Activated CD8-positive, alpha-beta T cell treated with anti-CD3 and anti-CD28 coated beads for 36 hours (primary cell): ENCODE data around the gene PTPN21. TPM values are rescaled to one million over a fixed set of nuclear protein-coding genes. Genes with fewer than 3 reads are reported as not detected.

ENCODE experiments used
- ATAC-seq: fragments of 200-7000 bp; cut with Tn5 transposase; one replicate; pipeline ENCODE4 v1.10.0; 2021; ENCODE audit warnings: mild to moderate bottlenecking, moderate library complexity
- CTCF ChIA-PET: fragments of 350-600 bp; sonication (Branson Sonifier 250); formaldehyde crosslinking; loops from one replicate; lab custom pipeline; 2021; ENCODE audit warnings: antibody characterized with exemption; lab: Charles Lee
- POLR2A ChIA-PET: fragments of 350-600 bp; sonication (Branson Sonifier 250); formaldehyde crosslinking; loops from one replicate; lab custom pipeline; 2021; ENCODE audit warnings: antibody characterized with exemption; lab: Charles Lee
- DNase-seq: peaks from one replicate; pipeline ENCODE4 v3.0.0-alpha.2; 2020
- H3K27ac Mint-ChIP-seq: one replicate; pipeline ENCODE4 v1.8.0; 2021; ENCODE audit warnings: mild to moderate bottlenecking, mixed read lengths
- H3K27me3 Mint-ChIP-seq: one replicate; pipeline ENCODE4 v1.8.0; 2021; ENCODE audit warnings: mixed read lengths
- H3K36me3 Mint-ChIP-seq: one replicate; pipeline ENCODE4 v1.8.0; 2021; ENCODE audit warnings: low read depth, mixed read lengths
- H3K4me1 Mint-ChIP-seq: one replicate; pipeline ENCODE4 v1.8.0; 2021; ENCODE audit warnings: low read depth, mixed read lengths
- H3K4me3 Mint-ChIP-seq: one replicate; pipeline ENCODE4 v1.8.0; 2021; ENCODE audit warnings: mild to moderate bottlenecking, moderate library complexity, mixed read lengths
- H3K9me3 Mint-ChIP-seq: one replicate; pipeline ENCODE4 v1.8.0; 2021; ENCODE audit warnings: mixed read lengths
- intact Hi-C: fragments of 100-400 bp; cut with micrococcal nuclease; formaldehyde crosslinking; loops from one replicate; pipeline ENCODE4 v1.10.0; 2022
- total RNA-seq, 2 experiments: library from RNA; stranded (reverse); gene quantifications; one replicate each; pipeline ENCODE4 v1.2.3, GENCODE V29; 2021
- TF ChIP-seq, protein P1 (sequence below): fragments of 200-600 bp; IDR thresholded peaks from one replicate; pipeline ENCODE4 v1.8.0; 2022; ENCODE audit warnings: antibody characterized with exemption, mild to moderate bottlenecking

PTPN21 gene
- total RNA-seq, 2 experiments from 2014 or later = not detected

DNA sequence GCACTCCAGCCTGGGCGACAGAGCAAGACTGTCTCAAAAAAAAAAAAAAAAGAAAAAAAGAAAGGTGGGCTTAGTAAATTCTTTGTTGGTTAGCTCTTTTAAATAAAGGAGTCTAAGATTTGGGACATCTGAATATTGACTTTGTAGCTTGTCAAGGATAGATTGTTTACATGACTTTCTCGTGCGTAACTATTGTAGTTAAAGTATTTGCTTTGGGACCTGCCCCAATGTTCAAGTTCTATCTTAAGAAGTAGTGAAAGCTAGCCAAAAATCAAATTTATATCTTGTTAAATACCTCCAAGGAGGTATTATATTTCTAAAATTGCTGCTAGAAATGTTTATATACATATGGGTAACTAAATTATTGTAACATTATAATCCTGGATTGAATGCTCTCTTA, 32.4 kb downstream of the PTPN21 start:
- ChIA-PET CTCF (interaction anchor here (0.8 kb wide), 1 partner anchor 29 kb away, joined by 3 read pairs; no protein-coding TSS in a partner anchor), POLR2A (interaction anchor here (0.7 kb wide), 1 partner anchor 1217 kb away, joined by 3 read pairs; no protein-coding TSS in a partner anchor)
- Mint-ChIP-seq H3K9me3 (no peaks in the 10 kb centered on the region), H3K4me1 (no peaks in the 10 kb centered on the region), H3K27ac (no peak overlapping the region), H3K4me3 (no peak overlapping the region), H3K27me3 (peaks cover 19% of the 10 kb centered on the region), H3K36me3 (no peaks in the 10 kb centered on the region)
- intact Hi-C loops = no loop called here
- ATAC-seq = no peak
- no peak for DNase-seq
- TF ChIP-seq, protein P1, sequence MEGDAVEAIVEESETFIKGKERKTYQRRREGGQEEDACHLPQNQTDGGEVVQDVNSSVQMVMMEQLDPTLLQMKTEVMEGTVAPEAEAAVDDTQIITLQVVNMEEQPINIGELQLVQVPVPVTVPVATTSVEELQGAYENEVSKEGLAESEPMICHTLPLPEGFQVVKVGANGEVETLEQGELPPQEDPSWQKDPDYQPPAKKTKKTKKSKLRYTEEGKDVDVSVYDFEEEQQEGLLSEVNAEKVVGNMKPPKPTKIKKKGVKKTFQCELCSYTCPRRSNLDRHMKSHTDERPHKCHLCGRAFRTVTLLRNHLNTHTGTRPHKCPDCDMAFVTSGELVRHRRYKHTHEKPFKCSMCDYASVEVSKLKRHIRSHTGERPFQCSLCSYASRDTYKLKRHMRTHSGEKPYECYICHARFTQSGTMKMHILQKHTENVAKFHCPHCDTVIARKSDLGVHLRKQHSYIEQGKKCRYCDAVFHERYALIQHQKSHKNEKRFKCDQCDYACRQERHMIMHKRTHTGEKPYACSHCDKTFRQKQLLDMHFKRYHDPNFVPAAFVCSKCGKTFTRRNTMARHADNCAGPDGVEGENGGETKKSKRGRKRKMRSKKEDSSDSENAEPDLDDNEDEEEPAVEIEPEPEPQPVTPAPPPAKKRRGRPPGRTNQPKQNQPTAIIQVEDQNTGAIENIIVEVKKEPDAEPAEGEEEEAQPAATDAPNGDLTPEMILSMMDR = no peak

DNA sequence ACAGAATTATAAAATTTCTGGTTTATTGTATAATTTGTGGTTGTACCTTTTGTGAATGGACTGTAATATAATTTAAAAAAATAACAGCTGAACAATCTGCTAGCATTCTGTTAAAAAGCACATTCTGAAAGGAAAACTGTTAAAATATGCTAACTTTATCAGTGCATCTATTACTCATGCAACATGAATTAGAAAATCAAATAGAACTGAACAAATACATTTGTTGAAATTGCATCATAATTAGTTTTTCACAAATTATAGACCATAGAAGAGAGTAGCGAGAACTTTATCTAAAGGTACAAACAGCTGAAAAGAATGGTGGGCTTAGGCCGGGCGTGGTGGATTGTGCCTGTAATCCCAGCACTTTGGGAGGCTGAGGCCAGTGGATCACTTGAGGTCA, 33.0 kb downstream of the PTPN21 start:
- POLR2A ChIA-PET = interaction anchor here (0.7 kb wide), 1 partner anchor 1218 kb away, joined by 3 read pairs; no protein-coding TSS in a partner anchor
- H3K27ac Mint-ChIP-seq = no peak overlapping the region
- intact Hi-C loops = no loop called here
- H3K27me3 Mint-ChIP-seq = peaks cover 16% of the 10 kb centered on the region
- CTCF ChIA-PET = interaction anchor here (0.8 kb wide), 1 partner anchor 29 kb away, joined by 3 read pairs; no protein-coding TSS in a partner anchor
- H3K9me3 Mint-ChIP-seq = no peaks in the 10 kb centered on the region
- no peak for DNase-seq
- H3K36me3 Mint-ChIP-seq = no peaks in the 10 kb centered on the region
- no peak for ATAC-seq
- no peaks in the 10 kb centered on the region for H3K4me1 Mint-ChIP-seq
- TF ChIP-seq, protein P1 = no peak
- H3K4me3 Mint-ChIP-seq = no peak overlapping the region

DNA sequence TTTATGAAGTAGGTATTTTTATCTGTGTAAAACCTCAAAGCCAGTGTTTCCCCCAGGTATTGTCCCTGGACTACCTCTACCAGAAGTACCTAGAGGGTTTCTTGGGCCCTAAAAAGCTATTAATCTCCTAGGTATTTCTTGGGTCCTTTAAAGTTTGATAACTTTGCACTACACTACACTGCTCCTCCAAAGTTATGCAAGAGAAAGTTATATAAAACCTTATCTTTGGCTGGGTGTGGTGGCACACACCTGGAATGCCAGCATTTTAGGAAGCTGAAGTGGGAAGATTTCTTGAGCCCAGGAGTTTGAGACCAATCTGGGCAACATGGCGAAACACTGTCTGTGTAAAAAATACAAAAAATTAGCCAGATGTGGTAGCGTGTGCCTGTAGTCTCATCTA, 34.9 kb downstream of the PTPN21 start:
- TF ChIP-seq, protein P1 = no peak
- Mint-ChIP-seq H3K4me3 (no peak overlapping the region), H3K27me3 (peaks cover 19% of the 10 kb centered on the region), H3K4me1 (no peaks in the 10 kb centered on the region), H3K27ac (no peak overlapping the region), H3K9me3 (no peaks in the 10 kb centered on the region), H3K36me3 (no peaks in the 10 kb centered on the region)
- ATAC-seq (no peak), DNase-seq (no peak)
- ChIA-PET CTCF (no interaction called here), POLR2A (no interaction called here)
- intact Hi-C loops = no loop called here

DNA sequence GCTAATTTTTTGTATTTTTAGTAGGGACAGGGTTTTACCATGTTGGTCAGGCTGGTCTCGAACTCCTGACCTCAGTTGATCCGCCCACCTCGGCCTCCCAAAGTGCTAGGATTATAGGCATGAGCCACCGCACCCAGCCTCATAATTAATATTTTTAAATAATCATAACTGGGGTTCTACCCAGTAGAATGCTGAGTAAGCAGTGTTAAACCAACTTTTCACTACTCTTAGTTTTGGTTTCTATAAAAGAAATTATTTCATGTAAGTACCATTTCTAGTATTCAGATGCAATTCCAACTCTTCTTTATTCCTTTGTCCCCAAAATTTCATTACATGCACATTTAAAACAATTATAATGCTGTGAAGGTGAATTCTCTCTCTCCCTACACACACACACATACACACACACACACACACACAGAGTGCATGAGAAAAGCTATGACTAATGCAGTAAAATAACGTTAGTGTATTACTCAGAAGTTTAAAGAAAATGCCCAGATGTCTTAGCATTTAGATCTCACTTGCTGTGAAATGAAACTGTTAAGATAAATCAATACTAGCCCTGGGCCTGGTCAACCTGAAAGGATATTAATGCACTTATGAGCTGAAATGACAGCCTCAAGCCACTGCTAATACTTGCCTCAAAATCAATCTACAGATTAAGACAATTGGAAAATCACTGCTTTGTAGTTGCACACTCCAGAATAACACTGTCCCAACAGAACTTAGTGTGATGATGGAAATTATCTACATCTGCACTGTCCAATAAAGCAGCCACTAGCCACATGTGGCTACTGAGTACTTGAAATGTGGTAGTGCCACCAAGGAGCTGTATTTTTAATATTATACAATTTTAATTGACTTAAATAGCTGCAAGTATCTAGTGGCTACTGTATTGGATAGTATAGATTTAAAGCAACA, 36.0 kb downstream of the PTPN21 start:
- H3K4me1 Mint-ChIP-seq = no peaks in the 10 kb centered on the region
- no peak overlapping the region for H3K27ac Mint-ChIP-seq
- TF ChIP-seq, protein P1 = no peak
- no peaks in the 10 kb centered on the region for H3K9me3 Mint-ChIP-seq
- CTCF ChIA-PET = interaction anchor here (1.6 kb wide), 1 partner anchor 25 kb away, joined by 3 read pairs; no protein-coding TSS in a partner anchor
- no peaks in the 10 kb centered on the region for H3K36me3 Mint-ChIP-seq
- DNase-seq (no peak), ATAC-seq (no peak)
- intact Hi-C loops = no loop called here
- H3K4me3 Mint-ChIP-seq = no peak overlapping the region
- POLR2A ChIA-PET = no interaction called here
- peaks cover 19% of the 10 kb centered on the region for H3K27me3 Mint-ChIP-seq

GRCh38 chr14:88516861-88517357, 37.9 kb downstream of the PTPN21 start:
- Mint-ChIP-seq H3K27ac (no peak overlapping the region), H3K4me1 (no peaks in the 10 kb centered on the region), H3K4me3 (no peak overlapping the region), H3K27me3 (peaks cover 20% of the 10 kb centered on the region), H3K9me3 (no peaks in the 10 kb centered on the region), H3K36me3 (no peaks in the 10 kb centered on the region)
- CTCF ChIA-PET = no interaction called here
- DNase-seq = no peak
- intact Hi-C loops = no loop called here
- TF ChIP-seq, protein P1 = no peak
- POLR2A ChIA-PET = no interaction called here
- no peak for ATAC-seq
